Right atrium auricular region (tissue), 2 donors: Measurements from ENCODE around the gene STPG4. TPM values are rescaled to one million over a fixed set of nuclear protein-coding genes. Genes with fewer than 3 reads are reported as not detected.
A peak's percentile ranks its signal among the peaks of the same experiment; 100 is the strongest.

Experiments used
- DNase-seq: peaks from one replicate; pipeline ENCODE4 v3.0.0-alpha.2; 2019; ENCODE audit warnings: low spot score
- H3K27ac ChIP-seq, 2 donors: fragments of 200-600 bp; sonication (generic); 1 replicate in 1 of 2; 2 replicates in 1 of 2; pipeline ENCODE4 v1.5.1; 2016 to 2019
- H3K27me3 ChIP-seq, 2 donors: fragments of 200-600 bp; sonication (generic); one replicate each; pipeline versions ENCODE4 v1.5.1 to v1.6.0; 2017 to 2019
- H3K36me3 ChIP-seq: fragments of 200-600 bp; sonication (generic); one replicate; pipeline ENCODE4 v1.5.1; 2016
- H3K4me1 ChIP-seq, 2 donors: fragments of 200-600 bp; sonication (generic); one replicate each; pipeline versions ENCODE4 v1.5.1 to v1.6.0; 2017 to 2019
- H3K4me3 ChIP-seq, 2 donors: fragments of 200-600 bp; sonication (generic); 1 replicate in 1 of 2; 2 replicates in 1 of 2; pipeline ENCODE4 v1.5.1; 2017 to 2019; ENCODE audit warnings: mild to moderate bottlenecking in 1 of 2, moderate library complexity in 1 of 2
- H3K9me3 ChIP-seq, 2 donors: fragments of 200-600 bp; sonication (generic); one replicate each; pipeline ENCODE4 v1.5.1; 2019
- CTCF ChIP-seq, 2 donors: fragments of 200-600 bp; sonication (generic); IDR thresholded peaks; one replicate each; pipeline ENCODE4 v1.5.1; 2019; ENCODE audit warnings: antibody characterized with exemption in 2 of 2
- total RNA-seq, 2 donors: library from RNA; depleted of rRNA; stranded (reverse); fragments of >200 nt; gene quantifications; one replicate each; pipeline ENCODE4 v1.1.0, GENCODE V29; 2016

The STPG4 gene
- total RNA-seq, 2 donors from 2014 or later, result not detected

GRCh38 chr2:47049502-47049901, 105.6 kb downstream of the STPG4 start:
- Histone ChIP-seq H3K4me1 (peaks cover 0 to 36% of the 10 kb centered on the region in 2 donors), H3K9me3 (no peaks in the 10 kb centered on the region), H3K27ac (peak overlapping the region; percentile 49 to 54), H3K36me3 (peaks cover 31% of the 10 kb centered on the region), H3K4me3 (no peak overlapping the region), H3K27me3 (no peaks in the 10 kb centered on the region)
- no peak for DNase-seq
- no peak for TF ChIP-seq CTCF (IDR thresholded peaks at IDR 0.05)

GRCh38 chr2:47048801-47049480, 106.2 kb downstream of the STPG4 start:
- Histone ChIP-seq H3K27me3 (no peaks in the 10 kb centered on the region), H3K4me1 (peaks cover 0 to 36% of the 10 kb centered on the region in 2 donors), H3K27ac (peak overlapping the region; percentile 49 to 54), H3K36me3 (peaks cover 31% of the 10 kb centered on the region), H3K4me3 (no peak overlapping the region), H3K9me3 (no peaks in the 10 kb centered on the region)
- DNase-seq, result no peak
- TF ChIP-seq CTCF (IDR thresholded peaks at IDR 0.05), result no peak

DNA sequence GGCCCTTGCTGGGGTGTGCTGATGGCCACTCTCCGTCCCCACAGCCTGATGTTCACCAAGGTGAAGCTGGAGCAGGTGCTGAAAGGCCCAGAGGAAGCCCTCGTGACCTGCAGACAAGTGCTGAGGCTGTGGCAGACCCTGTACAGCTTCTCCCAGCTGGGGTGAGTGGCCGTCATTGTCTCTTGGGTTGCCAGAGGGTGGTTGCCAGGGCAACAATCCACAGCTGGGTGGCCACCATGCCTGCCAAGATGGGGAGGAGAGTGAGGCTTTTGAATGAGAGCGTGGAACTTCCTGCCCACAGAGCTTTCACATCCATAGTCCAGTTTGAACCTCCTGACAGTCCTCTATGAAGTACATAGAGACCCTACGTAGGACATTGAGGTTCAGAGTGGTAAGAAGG, 108.8 kb downstream of the STPG4 start:
- Histone ChIP-seq H3K4me3 (no peak overlapping the region), H3K9me3 (no peaks in the 10 kb centered on the region), H3K36me3 (peaks cover 18% of the 10 kb centered on the region), H3K27ac (no peak overlapping the region), H3K4me1 (peaks cover 0 to 55% of the 10 kb centered on the region in 2 donors), H3K27me3 (no peaks in the 10 kb centered on the region)
- DNase-seq, result no peak
- no peak for TF ChIP-seq CTCF (IDR thresholded peaks at IDR 0.05)

DNA sequence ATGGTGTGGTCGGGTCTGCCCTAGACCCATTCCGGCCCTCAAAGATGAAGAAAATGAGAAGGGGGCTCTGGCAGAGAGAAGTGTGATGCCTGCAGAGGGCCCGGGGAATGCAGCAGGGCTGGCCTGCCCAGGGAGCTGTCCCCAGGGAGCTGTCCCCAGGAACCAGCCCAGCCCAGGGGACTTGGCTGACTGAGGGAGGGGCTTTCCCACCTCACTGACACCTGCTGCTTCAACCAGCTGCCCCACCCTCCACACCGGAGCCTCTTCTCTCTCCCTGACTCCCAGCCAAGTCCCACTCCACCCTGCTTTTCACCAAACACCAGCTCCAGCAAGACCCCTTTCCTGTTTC, 111.2 kb downstream of the STPG4 start:
- no peak overlapping the region for H3K4me3 ChIP-seq
- H3K27ac ChIP-seq, result peak overlapping the region; percentile 70 to 88
- H3K27me3 ChIP-seq, result no peaks in the 10 kb centered on the region
- peaks cover 0 to 55% of the 10 kb centered on the region in 2 donors for H3K4me1 ChIP-seq
- H3K36me3 ChIP-seq, result peaks cover 13% of the 10 kb centered on the region
- H3K9me3 ChIP-seq, result no peaks in the 10 kb centered on the region
- no peak for TF ChIP-seq CTCF (IDR thresholded peaks at IDR 0.05)
- no peak for DNase-seq

DNA sequence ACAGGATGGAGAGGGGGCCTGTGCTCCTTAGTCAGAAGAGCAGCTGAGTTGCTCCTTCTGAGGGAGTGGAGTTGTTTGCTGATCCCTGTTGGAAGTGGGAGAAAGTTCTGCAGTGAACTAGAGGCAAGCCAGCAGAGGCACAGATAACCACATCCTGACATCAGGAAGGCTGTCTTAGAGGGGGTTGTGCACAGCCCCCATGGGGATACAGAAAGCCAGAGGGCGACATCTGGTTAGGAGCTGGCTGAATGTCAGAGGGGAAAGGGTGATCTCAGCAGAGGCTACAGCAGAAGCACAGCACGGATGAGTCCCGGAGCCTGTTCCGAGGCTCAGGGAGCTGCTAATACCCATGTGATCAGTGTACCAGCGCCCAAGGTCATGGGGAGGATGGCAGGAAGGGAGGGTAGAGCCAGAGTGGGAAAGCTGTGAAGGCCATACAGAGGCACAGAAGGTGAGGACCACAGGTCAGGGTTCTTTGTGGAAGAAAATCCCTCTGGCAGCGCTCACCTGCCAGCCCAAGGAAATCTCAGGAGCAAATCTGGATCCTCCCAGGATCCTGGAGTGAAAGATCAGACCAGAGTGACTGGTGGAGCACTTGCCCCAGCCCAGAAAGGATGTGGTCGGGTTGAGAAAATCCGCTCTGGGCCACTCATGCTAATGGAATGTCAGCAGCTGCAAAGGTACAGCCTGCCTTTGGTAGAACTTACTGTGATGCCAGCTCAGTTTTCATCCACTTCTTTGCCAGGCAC, 111.8 kb downstream of the STPG4 start:
- Histone ChIP-seq H3K36me3 (peaks cover 13% of the 10 kb centered on the region), H3K4me1 (peaks cover 0 to 54% of the 10 kb centered on the region in 2 donors), H3K4me3 (no peak overlapping the region), H3K27me3 (no peaks in the 10 kb centered on the region), H3K9me3 (no peaks in the 10 kb centered on the region), H3K27ac (peak overlapping the region; percentile 70 to 88)
- DNase-seq, result peak; percentile 70
- no peak for TF ChIP-seq CTCF (IDR thresholded peaks at IDR 0.05)
